Inflammatory macrophage (primary cell): Measurements from ENCODE around the gene ASAH2.
"Not testable (repeated sequence)": the region's sequence is repeated elsewhere in the genome, so short reads cannot be mapped to it uniquely, and the experiment has no call there.

Experiments used
- DNase-seq, 2 donors: peaks; one replicate each; pipeline ENCODE4 v3.0.0-alpha.2; 2020 to 2022
- total RNA-seq, 18 experiments: gene quantifications; one replicate each; lab custom pipeline; 2026; ENCODE audit warnings: mixed read lengths in 6 of 18, inconsistent platforms in 2 of 18; lab: John Stamatoyannopoulos, UW

The ASAH2 gene
- total RNA-seq, result 0 to 0.32 (median 0.13) reads per million in 18 experiments

- DNase-seq, result no peak
Measured at GRCh38 chr10:50251394-50251793, at the start of gene ASAH2. Gene ASAH2 (minus strand): TSS chr10:50251516. CDS start chr10:50248610, 2,906 bp downstream.

- DNase-seq, result no peak
Measured at GRCh38 chr10:50299948-50300669, 48.8 kb upstream of the ASAH2 start.

DNA sequence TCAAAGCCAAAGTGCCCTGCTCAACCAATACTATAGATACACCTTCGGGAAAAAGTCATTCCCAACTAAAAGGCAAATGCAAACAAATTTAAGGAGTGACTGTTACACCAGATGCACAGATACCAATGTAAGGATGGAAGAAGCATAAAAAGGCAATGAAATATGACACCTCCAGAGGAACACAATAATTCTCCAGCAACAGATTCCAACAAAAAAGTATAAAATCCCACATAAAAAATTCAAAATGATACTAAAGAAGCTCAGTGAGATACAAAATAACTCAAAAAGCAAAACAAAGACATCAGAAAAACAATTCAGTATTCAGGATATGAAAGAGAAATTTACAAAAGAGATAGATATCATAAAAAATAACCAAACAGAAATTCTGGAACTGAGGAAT lies 44.1 kb upstream of the ASAH2 start:
- no peak for DNase-seq

- DNase-seq, result no peak
Measured at GRCh38 chr10:50294582-50294981, 43.3 kb upstream of the ASAH2 start.

DNA sequence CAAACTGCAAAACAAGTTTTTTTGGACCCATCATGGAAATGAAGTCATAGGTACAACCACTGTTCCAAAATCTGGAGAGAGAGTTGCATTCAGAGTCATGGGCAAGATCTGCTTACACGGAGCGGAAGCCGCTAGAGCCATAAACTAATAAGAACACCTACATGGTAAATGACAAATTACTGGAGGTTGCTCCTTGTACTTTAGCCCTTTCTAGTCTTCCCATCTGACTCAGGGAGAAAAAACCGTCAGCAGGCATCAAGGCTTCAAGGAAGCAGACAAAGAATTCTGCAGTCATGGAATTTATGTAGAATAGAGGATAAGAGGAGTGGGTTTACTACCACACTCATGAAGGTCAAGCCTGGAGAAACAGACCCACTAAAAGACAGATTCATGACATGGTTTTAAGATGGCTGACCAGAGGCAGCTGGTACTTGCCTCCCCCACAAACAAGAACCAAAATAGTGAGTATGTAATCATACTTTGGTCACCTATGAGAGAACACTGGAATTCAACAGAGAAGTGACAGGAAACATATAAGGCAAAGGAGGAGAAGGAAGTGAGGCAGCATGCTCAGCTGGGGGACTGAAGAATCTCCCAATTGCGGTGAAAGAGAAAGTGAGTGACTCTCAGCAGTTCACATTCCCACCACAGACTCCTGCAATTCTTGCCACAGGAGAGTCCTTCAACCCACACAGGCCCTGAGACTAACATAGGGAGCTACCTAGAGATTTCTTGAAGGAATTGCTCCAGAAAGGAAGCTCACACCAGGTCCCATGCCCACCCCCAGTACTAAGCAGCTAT lies 42.4 kb upstream of the ASAH2 start:
- peak; percentile 19 to 28 for DNase-seq

GRCh38 chr10:50291261-50291850 lies 40.0 kb upstream of the ASAH2 start:
- DNase-seq, result no peak

GRCh38 chr10:50289196-50289595 lies 37.9 kb upstream of the ASAH2 start:
- DNase-seq, result no peak

GRCh38 chr10:50286996-50287803 lies 35.9 kb upstream of the ASAH2 start:
- DNase-seq, result no peak

DNA sequence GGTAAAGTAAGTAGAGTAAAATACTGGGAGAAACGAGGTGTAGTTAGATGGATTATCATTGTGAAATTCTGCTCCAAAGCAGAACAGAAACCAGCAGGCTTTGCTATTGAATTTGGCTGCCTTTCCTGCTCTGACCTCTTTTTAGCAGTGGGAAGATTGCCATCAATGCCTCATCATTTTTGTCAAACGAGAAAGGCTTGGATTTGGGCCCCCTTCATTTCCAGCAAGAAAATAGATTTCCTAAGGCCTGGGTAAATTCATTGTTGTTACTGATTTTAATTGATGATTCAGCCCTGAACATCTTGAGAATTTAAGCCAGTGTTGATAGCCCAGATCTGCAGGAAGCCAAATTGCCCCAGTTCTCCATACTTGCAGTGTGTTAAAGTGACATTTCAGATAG lies 35.2 kb upstream of the ASAH2 start:
- peak in 1 of 2 donors; percentile 14 for DNase-seq

- DNase-seq, result no peak
Measured at GRCh38 chr10:50281967-50282522, 30.7 kb upstream of the ASAH2 start.

DNA sequence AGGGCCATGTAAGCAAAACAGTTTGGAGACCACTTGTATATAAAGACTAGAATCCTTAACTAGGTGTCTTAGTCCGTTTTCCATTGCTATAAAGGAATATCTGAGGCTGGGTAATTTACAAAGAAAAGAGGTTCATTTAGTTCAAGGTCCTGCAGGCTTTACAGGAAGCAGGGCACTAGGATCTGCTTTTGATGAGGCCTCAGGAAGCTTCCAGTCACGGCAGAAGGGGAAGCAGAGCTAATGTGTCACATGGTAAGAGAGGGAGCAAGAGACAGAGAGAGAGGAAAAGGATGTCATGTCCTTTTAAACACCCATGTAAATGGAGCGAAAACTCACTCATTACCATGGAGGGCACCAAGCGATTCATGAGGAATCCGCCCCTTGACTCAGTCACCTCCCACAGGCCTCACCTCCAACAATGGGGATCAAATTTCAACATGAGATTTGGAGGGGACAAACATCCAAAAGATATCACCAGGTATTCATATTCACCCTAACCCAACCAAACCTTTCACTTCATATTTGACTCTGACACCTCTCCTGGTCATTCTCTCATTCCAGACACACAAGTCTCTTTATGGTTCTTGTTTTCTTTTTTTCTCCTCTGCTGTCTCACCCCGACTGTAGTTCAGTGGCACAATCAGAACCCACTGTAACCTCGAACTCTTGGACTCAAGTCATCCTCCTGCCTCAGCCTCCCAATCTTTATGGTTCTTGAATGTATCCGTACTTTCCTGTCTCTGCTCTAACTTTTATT lies 30.1 kb upstream of the ASAH2 start:
- no peak for DNase-seq

GRCh38 chr10:50280049-50280841 lies 28.9 kb upstream of the ASAH2 start:
- no peak for DNase-seq

DNA sequence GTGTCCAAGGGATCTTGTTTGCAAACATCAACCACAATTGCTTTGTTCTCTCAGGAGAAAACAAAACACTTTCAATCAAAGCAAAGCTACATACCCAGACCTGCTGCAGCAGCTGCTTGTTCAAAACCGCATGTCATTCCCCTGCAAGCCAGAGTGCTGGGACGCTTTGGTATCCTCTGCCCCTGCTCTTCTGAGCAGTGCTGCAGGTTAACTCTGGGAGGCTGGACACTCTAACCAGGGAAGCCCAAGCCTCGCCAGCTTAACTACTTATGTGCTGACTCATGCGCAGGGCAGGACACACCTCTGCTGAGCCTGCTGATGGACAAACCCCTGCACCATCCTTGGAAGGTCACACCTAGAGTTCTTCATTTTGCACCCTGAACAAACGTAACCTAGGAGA lies 28.2 kb upstream of the ASAH2 start:
- DNase-seq, result no peak

DNA sequence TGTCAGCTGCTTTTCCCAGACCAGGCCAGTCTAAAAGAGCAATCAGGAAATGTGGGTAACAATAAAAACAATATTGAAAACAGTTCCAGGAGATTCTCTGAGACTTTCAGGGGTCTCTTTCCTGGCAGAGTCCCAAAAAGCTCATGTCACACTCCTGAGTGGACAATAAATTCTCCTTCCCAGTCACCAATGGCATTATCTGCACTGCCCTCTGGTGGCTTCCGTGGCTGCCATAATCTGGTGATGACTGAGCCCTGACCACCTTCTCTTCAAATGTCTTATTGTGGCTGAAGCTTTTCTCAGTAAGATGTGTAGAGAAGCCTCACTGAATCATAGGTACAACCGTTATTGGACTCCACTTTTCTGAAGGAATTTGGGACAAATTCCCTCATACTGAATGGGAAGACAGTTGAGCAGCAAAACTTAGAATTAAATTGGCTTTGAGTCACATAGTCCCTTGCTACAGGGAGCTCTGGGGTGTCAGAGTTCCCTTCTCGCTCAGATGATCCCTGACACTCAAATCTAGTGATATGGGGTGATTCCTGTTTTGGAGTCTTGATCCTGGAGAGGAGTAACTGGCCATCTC lies 24.4 kb upstream of the ASAH2 start:
- peak; percentile 41 to 43 for DNase-seq

- no peak for DNase-seq
Measured at GRCh38 chr10:50272531-50272930, 21.2 kb upstream of the ASAH2 start.

DNA sequence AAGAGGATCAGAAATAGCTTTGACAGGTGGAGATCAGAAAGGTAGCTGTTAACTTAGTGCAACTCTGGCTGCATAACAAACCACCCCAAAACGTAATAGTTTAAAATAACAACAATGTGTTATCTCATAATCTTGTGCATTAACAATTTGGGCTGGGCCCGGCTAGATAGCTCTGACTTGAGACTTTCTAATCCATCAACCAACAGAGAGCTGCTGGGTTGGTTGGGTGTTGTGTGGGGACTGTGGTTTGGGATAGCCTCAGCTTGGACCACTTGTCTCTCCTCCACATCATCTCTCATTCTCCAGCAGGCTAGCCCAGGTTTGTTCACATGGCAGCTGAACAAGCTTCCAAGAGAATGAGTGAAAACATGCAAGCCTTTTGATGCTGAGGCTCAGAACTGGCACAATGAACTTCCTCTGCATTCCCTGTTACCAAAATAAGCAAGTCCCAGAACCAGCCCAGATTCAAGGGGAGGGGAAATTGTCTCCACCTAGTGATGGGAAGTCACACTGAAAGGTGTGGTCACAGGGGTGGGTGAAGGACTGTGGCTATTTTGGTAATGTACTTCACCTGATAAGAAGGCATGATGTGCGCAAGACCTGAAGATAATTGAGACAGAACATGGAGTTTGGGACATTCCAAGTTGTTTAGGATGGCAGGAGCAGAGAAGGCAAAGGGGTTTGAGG lies 20.4 kb upstream of the ASAH2 start:
- no peak for DNase-seq

- DNase-seq, result not testable (repeated sequence)
Measured at GRCh38 chr10:50267877-50268276, 16.6 kb upstream of the ASAH2 start.

- not testable (repeated sequence) for DNase-seq
Measured at GRCh38 chr10:50262625-50263024, 11.3 kb upstream of the ASAH2 start.

DNA sequence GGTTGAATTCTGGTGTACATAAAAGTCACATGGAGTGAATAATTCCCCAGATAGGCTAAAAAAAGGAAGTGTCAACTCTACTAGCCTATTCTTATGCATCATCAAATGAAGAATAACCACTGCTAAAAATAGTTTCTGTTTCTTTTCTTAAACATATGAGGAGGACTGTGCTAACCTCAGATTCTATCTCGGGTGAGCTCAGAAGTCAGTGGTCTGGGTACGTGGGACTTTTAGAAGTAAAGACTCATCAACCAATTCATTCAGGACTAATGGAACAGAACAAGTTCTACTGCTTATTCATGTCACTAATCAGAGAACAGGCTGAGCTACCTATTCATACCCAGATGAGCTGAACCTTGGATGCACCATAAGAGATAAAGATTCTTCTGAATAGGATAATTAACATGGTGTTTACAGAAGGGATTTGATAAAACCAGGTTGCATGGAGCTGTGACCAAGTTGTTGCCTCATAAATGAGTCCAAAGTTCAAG lies 9.5 kb upstream of the ASAH2 start:
- DNase-seq, result peak; percentile 36 to 42
